Measurements from ENCODE around the gene CCDC66. TPM values are rescaled to one million over a fixed set of nuclear protein-coding genes. Genes with fewer than 3 reads are reported as not detected.

CCDC66 gene
- total RNA-seq, 1 experiment from 2014 or later: 23.0 TPM

DNA sequence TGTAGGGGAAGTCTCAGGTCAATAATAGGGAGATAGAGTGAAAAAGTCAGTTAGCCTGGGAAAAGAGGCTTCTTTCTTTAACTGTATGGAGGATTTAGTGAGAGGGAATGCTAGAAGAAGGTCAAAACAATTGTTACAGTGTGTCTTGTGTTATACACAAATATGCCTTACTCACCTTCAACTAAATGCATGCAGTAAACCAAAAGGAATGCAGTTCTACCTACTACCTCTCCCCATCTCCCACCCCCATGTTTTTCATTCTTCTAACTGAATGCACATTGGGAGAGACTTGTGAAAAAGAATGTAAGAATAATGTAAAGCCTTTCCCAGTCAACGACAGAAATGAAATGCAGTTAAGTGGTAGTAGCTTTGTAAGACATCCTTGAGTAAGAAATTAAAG is 33.8 kb downstream of the CCDC66 start (continued):
- TF ChIP-seq, protein P1, sequence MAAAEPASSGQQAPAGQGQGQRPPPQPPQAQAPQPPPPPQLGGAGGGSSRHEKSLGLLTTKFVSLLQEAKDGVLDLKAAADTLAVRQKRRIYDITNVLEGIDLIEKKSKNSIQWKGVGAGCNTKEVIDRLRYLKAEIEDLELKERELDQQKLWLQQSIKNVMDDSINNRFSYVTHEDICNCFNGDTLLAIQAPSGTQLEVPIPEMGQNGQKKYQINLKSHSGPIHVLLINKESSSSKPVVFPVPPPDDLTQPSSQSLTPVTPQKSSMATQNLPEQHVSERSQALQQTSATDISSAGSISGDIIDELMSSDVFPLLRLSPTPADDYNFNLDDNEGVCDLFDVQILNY (CRISPR knock-in tag; IDR thresholded peaks at IDR 0.05): no peak
- TF ChIP-seq, protein P2, sequence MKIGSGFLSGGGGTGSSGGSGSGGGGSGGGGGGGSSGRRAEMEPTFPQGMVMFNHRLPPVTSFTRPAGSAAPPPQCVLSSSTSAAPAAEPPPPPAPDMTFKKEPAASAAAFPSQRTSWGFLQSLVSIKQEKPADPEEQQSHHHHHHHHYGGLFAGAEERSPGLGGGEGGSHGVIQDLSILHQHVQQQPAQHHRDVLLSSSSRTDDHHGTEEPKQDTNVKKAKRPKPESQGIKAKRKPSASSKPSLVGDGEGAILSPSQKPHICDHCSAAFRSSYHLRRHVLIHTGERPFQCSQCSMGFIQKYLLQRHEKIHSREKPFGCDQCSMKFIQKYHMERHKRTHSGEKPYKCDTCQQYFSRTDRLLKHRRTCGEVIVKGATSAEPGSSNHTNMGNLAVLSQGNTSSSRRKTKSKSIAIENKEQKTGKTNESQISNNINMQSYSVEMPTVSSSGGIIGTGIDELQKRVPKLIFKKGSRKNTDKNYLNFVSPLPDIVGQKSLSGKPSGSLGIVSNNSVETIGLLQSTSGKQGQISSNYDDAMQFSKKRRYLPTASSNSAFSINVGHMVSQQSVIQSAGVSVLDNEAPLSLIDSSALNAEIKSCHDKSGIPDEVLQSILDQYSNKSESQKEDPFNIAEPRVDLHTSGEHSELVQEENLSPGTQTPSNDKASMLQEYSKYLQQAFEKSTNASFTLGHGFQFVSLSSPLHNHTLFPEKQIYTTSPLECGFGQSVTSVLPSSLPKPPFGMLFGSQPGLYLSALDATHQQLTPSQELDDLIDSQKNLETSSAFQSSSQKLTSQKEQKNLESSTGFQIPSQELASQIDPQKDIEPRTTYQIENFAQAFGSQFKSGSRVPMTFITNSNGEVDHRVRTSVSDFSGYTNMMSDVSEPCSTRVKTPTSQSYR (CRISPR knock-in tag; IDR thresholded peaks at IDR 0.05): no peak
- TF ChIP-seq NFATC4 (CRISPR knock-in tag; IDR thresholded peaks at IDR 0.05): no peak
- TF ChIP-seq JUN (CRISPR knock-in tag; IDR thresholded peaks at IDR 0.05): no peak

DNA sequence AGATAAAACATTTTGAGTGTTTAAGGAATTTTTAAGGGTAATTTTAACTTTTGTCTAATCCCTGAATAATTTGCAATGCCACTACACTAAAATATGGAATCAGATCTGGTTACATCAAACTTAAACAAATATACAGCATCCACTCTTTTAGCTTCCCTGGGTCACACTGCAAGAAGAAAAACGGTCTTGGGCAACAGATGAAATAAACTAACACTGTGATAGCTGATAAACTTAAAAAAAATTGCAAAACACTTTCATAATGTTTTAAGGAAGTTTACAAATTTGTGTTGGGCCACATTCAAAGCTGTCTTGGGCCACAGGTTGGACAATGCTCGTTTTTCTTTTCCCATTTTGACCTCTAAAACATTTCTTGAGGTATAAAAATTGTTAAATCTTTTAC is 34.3 kb downstream of the CCDC66 start:
- TF ChIP-seq FOXJ3 (CRISPR knock-in tag; IDR thresholded peaks at IDR 0.05; ENCODE audit: borderline replicate concordance): no peak
- TF ChIP-seq, protein P3, sequence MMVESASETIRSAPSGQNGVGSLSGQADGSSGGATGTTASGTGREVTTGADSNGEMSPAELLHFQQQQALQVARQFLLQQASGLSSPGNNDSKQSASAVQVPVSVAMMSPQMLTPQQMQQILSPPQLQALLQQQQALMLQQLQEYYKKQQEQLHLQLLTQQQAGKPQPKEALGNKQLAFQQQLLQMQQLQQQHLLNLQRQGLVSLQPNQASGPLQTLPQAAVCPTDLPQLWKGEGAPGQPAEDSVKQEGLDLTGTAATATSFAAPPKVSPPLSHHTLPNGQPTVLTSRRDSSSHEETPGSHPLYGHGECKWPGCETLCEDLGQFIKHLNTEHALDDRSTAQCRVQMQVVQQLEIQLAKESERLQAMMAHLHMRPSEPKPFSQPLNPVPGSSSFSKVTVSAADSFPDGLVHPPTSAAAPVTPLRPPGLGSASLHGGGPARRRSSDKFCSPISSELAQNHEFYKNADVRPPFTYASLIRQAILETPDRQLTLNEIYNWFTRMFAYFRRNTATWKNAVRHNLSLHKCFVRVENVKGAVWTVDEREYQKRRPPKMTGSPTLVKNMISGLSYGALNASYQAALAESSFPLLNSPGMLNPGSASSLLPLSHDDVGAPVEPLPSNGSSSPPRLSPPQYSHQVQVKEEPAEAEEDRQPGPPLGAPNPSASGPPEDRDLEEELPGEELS (CRISPR knock-in tag; IDR thresholded peaks at IDR 0.05): no peak
- no peak for TF ChIP-seq NR3C1 (CRISPR knock-in tag; conservative IDR thresholded peaks at IDR 0.05; ENCODE audit: low read depth)
- TF ChIP-seq TP53 (CRISPR knock-in tag; IDR thresholded peaks at IDR 0.05): no peak
- TF ChIP-seq, protein P4, sequence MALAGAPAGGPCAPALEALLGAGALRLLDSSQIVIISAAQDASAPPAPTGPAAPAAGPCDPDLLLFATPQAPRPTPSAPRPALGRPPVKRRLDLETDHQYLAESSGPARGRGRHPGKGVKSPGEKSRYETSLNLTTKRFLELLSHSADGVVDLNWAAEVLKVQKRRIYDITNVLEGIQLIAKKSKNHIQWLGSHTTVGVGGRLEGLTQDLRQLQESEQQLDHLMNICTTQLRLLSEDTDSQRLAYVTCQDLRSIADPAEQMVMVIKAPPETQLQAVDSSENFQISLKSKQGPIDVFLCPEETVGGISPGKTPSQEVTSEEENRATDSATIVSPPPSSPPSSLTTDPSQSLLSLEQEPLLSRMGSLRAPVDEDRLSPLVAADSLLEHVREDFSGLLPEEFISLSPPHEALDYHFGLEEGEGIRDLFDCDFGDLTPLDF (CRISPR knock-in tag; IDR thresholded peaks at IDR 0.05): no peak
- TF ChIP-seq, protein P5, sequence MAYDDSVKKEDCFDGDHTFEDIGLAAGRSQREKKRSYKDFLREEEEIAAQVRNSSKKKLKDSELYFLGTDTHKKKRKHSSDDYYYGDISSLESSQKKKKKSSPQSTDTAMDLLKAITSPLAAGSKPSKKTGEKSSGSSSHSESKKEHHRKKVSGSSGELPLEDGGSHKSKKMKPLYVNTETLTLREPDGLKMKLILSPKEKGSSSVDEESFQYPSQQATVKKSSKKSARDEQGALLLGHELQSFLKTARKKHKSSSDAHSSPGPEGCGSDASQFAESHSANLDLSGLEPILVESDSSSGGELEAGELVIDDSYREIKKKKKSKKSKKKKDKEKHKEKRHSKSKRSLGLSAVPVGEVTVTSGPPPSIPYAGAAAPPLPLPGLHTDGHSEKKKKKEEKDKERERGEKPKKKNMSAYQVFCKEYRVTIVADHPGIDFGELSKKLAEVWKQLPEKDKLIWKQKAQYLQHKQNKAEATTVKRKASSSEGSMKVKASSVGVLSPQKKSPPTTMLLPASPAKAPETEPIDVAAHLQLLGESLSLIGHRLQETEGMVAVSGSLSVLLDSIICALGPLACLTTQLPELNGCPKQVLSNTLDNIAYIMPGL (CRISPR knock-in tag; IDR thresholded peaks at IDR 0.05): no peak
- Mint-ChIP-seq H3K4me1 (peaks cover 14% of the 10 kb centered on the region), H3K9me3 (peaks cover 3% of the 10 kb centered on the region; the same call in 1 of the 2 replicates)

DNA sequence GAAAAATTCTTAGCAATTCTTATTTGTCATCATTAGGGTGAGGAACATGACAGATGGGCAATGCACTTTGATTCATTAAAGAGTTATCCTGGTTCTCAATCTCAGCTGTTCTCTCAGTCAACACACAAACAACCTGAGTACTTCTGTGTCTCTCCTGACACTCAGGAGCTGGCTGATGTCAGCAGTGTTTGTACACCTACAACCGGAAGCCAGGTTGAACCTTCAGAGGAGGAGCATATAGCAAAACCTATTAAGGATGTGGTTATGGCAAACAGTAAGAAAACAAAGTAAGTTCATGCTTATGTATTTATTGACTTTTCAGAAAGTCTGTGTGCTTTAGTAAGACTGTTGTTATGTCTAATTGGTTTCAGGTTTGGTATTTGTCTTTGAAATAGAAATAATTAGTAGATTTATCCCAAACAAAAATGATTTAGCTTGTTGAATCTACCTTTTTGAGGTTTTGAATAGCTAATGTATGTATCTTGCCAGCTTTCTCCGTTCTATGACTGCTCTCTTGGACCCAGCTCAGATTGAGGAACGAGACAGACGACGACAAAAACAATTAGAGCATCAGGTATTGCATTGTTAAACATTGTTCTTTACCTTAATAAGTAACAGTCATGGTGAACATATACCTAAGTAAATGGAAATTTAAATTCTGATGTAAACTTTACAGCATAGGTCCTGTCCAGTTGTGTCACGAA is 36.6 kb downstream of the CCDC66 start:
- H3K4me3 Mint-ChIP-seq: no peak overlapping the region
- H3K9me3 Mint-ChIP-seq: peaks cover 3% of the 10 kb centered on the region; the same call in 1 of the 2 replicates
- H3K36me3 Mint-ChIP-seq: peaks cover 44% of the 10 kb centered on the region
- ATAC-seq (no peak), DNase-seq (ENCODE audit: low spot score) (no peak)
- POLR2A ChIA-PET: no interaction called here
- H3K27me3 Mint-ChIP-seq (ENCODE audit: low read depth): no peaks in the 10 kb centered on the region
- CTCF ChIA-PET: no interaction called here
- peaks cover 14% of the 10 kb centered on the region for H3K4me1 Mint-ChIP-seq
- H3K27ac Mint-ChIP-seq: no peak overlapping the region
- no peak for TF ChIP-seq RORB (CRISPR knock-in tag; IDR thresholded peaks at IDR 0.05)
- no peak for TF ChIP-seq SMAD3 (CRISPR knock-in tag; IDR thresholded peaks at IDR 0.05; ENCODE audit: borderline replicate concordance)
- no peak for TF ChIP-seq ZNF138 (CRISPR knock-in tag; conservative IDR thresholded peaks at IDR 0.05)
- TF ChIP-seq NR1H2 (CRISPR knock-in tag; IDR thresholded peaks at IDR 0.05): no peak
- TF ChIP-seq SOX15 (CRISPR knock-in tag; IDR thresholded peaks at IDR 0.05): no peak
- no peak for TF ChIP-seq ZNF219 (CRISPR knock-in tag; IDR thresholded peaks at IDR 0.05; ENCODE audit: borderline replicate concordance)
- TF ChIP-seq, protein P2 (CRISPR knock-in tag; IDR thresholded peaks at IDR 0.05): no peak
- TF ChIP-seq, protein P6, sequence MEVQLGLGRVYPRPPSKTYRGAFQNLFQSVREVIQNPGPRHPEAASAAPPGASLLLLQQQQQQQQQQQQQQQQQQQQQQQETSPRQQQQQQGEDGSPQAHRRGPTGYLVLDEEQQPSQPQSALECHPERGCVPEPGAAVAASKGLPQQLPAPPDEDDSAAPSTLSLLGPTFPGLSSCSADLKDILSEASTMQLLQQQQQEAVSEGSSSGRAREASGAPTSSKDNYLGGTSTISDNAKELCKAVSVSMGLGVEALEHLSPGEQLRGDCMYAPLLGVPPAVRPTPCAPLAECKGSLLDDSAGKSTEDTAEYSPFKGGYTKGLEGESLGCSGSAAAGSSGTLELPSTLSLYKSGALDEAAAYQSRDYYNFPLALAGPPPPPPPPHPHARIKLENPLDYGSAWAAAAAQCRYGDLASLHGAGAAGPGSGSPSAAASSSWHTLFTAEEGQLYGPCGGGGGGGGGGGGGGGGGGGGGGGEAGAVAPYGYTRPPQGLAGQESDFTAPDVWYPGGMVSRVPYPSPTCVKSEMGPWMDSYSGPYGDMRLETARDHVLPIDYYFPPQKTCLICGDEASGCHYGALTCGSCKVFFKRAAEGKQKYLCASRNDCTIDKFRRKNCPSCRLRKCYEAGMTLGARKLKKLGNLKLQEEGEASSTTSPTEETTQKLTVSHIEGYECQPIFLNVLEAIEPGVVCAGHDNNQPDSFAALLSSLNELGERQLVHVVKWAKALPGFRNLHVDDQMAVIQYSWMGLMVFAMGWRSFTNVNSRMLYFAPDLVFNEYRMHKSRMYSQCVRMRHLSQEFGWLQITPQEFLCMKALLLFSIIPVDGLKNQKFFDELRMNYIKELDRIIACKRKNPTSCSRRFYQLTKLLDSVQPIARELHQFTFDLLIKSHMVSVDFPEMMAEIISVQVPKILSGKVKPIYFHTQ (CRISPR knock-in tag; IDR thresholded peaks at IDR 0.05): no peak
- no peak for TF ChIP-seq ZNF317 (CRISPR knock-in tag; IDR thresholded peaks at IDR 0.05; ENCODE audit: borderline replicate concordance, low read depth)
- TF ChIP-seq NR3C1 (CRISPR knock-in tag; conservative IDR thresholded peaks at IDR 0.05; ENCODE audit: low read depth): no peak

More for the DNA sequence above, 34.3 kb downstream of the CCDC66 start:
- Mint-ChIP-seq H3K36me3 (peaks cover 27% of the 10 kb centered on the region), H3K27me3 (ENCODE audit: low read depth) (no peaks in the 10 kb centered on the region), H3K4me3 (no peak overlapping the region), H3K27ac (no peak overlapping the region; the same call in 1 of the 2 replicates)
- no peak for ATAC-seq
- CTCF ChIA-PET: no interaction called here
- POLR2A ChIA-PET: no interaction called here
- DNase-seq (ENCODE audit: low spot score): no peak

All from WTC11 (cell line).